Neural cell (in vitro differentiated cells): ENCODE results near the gene MICAL2. TPM values are rescaled to one million over a fixed set of nuclear protein-coding genes. Genes with fewer than 3 reads are reported as not detected.

Source experiments
- H2AFZ ChIP-seq: fragments of 200-600, 300-800 bp; sonication (generic), shearing (Covaris generic); 2 replicates; pipeline ENCODE4 v1.6.0; 2014; ENCODE audit warnings: low read depth, mild to moderate bottlenecking, antibody characterized with exemption, low read length, moderate library complexity
- H3F3A ChIP-seq: fragments of 200-600 bp; shearing (Covaris generic); 2 replicates; pipeline ENCODE4 v1.6.1; 2016; ENCODE audit warnings: mild to moderate bottlenecking, moderate library complexity, mixed read lengths, antibody characterized with exemption, low read length; ENCODE audit not compliant: insufficient read depth, poor library complexity, severe bottlenecking
- H3K27ac ChIP-seq: fragments of 200-600, 300-800 bp; sonication (generic), shearing (Covaris generic); 2 replicates; pipeline ENCODE4 v1.5.1; 2014; ENCODE audit warnings: mild to moderate bottlenecking, low read length, moderate library complexity
- H3K27me3 ChIP-seq: fragments of 300-800, 200-600 bp; sonication (generic), shearing (Covaris generic); 2 replicates; pipeline ENCODE4 v1.6.0; 2014; ENCODE audit warnings: mild to moderate bottlenecking, low read depth, low read length, moderate library complexity; ENCODE audit not compliant: insufficient read depth
- H3K36me3 ChIP-seq: fragments of 300-800, 200-600 bp; sonication (generic), shearing (Covaris generic); 2 replicates; pipeline ENCODE4 v1.5.1; 2014; ENCODE audit warnings: mild to moderate bottlenecking, antibody characterized with exemption, low read length, moderate library complexity; ENCODE audit not compliant: insufficient read depth
- H3K4me2 ChIP-seq: fragments of 300-800, 200-600 bp; sonication (generic), shearing (Covaris generic); 2 replicates; pipeline ENCODE4 v1.6.0; 2014; ENCODE audit warnings: mild to moderate bottlenecking, low read length
- H3K4me3 ChIP-seq: fragments of 300-800, 200-600 bp; sonication (generic), shearing (Covaris generic); 2 replicates; pipeline ENCODE4 v1.5.1; 2014; ENCODE audit warnings: mild to moderate bottlenecking, low read length, moderate library complexity
- H3K79me2 ChIP-seq: fragments of 200-600 bp; shearing (Covaris generic); replicated peaks from 2 replicates; pipeline ENCODE4 v1.6.0; 2014; ENCODE audit warnings: mild to moderate bottlenecking, low read length, moderate library complexity; ENCODE audit not compliant: insufficient read depth
- H3K9ac ChIP-seq: fragments of 300-800, 200-600 bp; sonication (generic), shearing (Covaris generic); 2 replicates; pipeline ENCODE4 v1.6.1; 2016; ENCODE audit warnings: mild to moderate bottlenecking, low read length, mixed read lengths
- H3K9me2 ChIP-seq: fragments of 200-600 bp; shearing (Covaris generic); 2 replicates; pipeline ENCODE4 v1.6.1; 2016; ENCODE audit warnings: mild to moderate bottlenecking, low read length, mixed read lengths; ENCODE audit not compliant: insufficient read depth
- H3K9me3 ChIP-seq: fragments of 200-600, 300-800 bp; sonication (generic), shearing (Covaris generic); 2 replicates; pipeline ENCODE4 v1.6.1; 2016; ENCODE audit warnings: mild to moderate bottlenecking, mixed run types, low read length, moderate library complexity, mixed read lengths
- H4K20me1 ChIP-seq: fragments of 200-600 bp; shearing (Covaris generic); 2 replicates; pipeline ENCODE4 v1.6.1; 2016; ENCODE audit warnings: mild to moderate bottlenecking, mixed run types; ENCODE audit not compliant: insufficient read depth
- CTCF ChIP-seq: fragments of 450-650 bp; IDR thresholded peaks from 2 replicates; pipeline ENCODE4 v1.5.1; 2014; ENCODE audit warnings: antibody characterized with exemption, mild to moderate bottlenecking, moderate library complexity; ENCODE audit not compliant: poor library complexity, severe bottlenecking
- EP300 ChIP-seq: fragments of 450-650 bp; conservative IDR thresholded peaks from 2 replicates; pipeline ENCODE4 v1.6.1; 2014; ENCODE audit warnings: antibody characterized with exemption, mild to moderate bottlenecking, moderate library complexity; ENCODE audit not compliant: poor library complexity, severe bottlenecking
- EZH2 ChIP-seq: fragments of 200-600, 300-800 bp; shearing (Covaris generic), sonication (generic); IDR thresholded peaks from 2 replicates; pipeline ENCODE4 v1.6.1; 2014; ENCODE audit warnings: antibody characterized with exemption, low read length, borderline replicate concordance, mild to moderate bottlenecking; ENCODE audit not compliant: insufficient read depth, poor library complexity, severe bottlenecking
- MXI1 ChIP-seq: fragments of 450-650 bp; conservative IDR thresholded peaks from 2 replicates; pipeline ENCODE4 v1.6.1; 2014; ENCODE audit warnings: antibody characterized with exemption, mild to moderate bottlenecking; ENCODE audit not compliant: poor library complexity, severe bottlenecking
- POLR2AphosphoS5 ChIP-seq: IDR thresholded peaks from 2 replicates; pipeline ENCODE4 v1.6.1; 2012
- RAD21 ChIP-seq: fragments of 450-650 bp; conservative IDR thresholded peaks from 2 replicates; pipeline ENCODE4 v1.6.1; 2014; ENCODE audit warnings: antibody characterized with exemption, mild to moderate bottlenecking, moderate library complexity
- REST ChIP-seq: IDR thresholded peaks from 2 replicates; pipeline ENCODE4 v1.6.1; 2012; ENCODE audit warnings: borderline replicate concordance
- SMC3 ChIP-seq: fragments of 450-650 bp; conservative IDR thresholded peaks from 2 replicates; pipeline ENCODE4 v1.6.1; 2014; ENCODE audit warnings: antibody characterized with exemption, mild to moderate bottlenecking, moderate library complexity; ENCODE audit not compliant: poor library complexity
- TAF1 ChIP-seq: IDR thresholded peaks from 2 replicates; pipeline ENCODE4 v1.6.1; 2012; ENCODE audit warnings: low read depth
- polyA plus RNA-seq: library from polyadenylated mRNA; depleted of rRNA; stranded (reverse); fragments of >200 nt; gene quantifications from 2 replicates; pipeline ENCODE4 v1.2.3, GENCODE V29; 2014

MICAL2 gene
- polyA plus RNA-seq, 1 donor from 2014 or later: 2.2 TPM

- no peak overlapping the region for H2AFZ ChIP-seq
- H3K9ac ChIP-seq: no peak overlapping the region
- H3K27me3 ChIP-seq: no peaks in the 10 kb centered on the region
- no peaks in the 10 kb centered on the region for H3K9me2 ChIP-seq
- H3K27ac ChIP-seq: no peak overlapping the region
- H3K4me2 ChIP-seq: no peak overlapping the region
- H3K79me2 ChIP-seq: no peaks in the 10 kb centered on the region
- no peaks in the 10 kb centered on the region for H4K20me1 ChIP-seq
- peaks cover 8% of the 10 kb centered on the region for H3F3A ChIP-seq
- H3K9me3 ChIP-seq: no peaks in the 10 kb centered on the region
- TF ChIP-seq TAF1: no peak
- TF ChIP-seq RAD21: no peak
- no peak for TF ChIP-seq SMC3
- no peak for TF ChIP-seq EP300
- TF ChIP-seq CTCF: no peak
- TF ChIP-seq MXI1: no peak
- TF ChIP-seq POLR2AphosphoS5: no peak
- no peak for TF ChIP-seq EZH2
- no peak for TF ChIP-seq REST
- no peak overlapping the region for H3K4me3 ChIP-seq
- H3K36me3 ChIP-seq: no peaks in the 10 kb centered on the region
Observed at GRCh38 chr11:12071574-12071973, 38.8 kb upstream of the MICAL2 start.

DNA sequence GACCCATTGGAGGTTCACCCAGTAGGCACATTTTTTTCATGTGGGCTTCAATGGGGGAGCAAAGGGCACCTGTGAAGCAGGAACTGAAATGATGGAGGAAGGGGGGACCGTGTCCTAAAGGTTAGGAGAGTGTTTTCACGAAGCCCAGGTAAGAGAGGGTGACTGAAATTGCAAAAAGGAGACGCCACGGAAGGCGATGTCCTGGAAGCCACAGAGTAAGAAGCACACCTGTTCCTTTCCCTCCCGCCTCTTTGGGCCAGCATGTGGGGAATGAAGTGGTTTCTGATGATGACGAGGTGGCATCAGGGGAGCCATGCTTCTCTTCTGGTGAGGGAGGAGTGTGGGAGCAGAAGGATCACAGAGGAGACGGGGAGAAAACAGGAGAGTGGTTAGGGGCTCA, 37.0 kb upstream of the MICAL2 start:
- Histone ChIP-seq H3F3A (no peaks in the 10 kb centered on the region), H3K9me3 (no peaks in the 10 kb centered on the region), H3K9me2 (no peaks in the 10 kb centered on the region), H4K20me1 (no peaks in the 10 kb centered on the region), H3K36me3 (no peaks in the 10 kb centered on the region), H3K9ac (no peak overlapping the region), H3K4me3 (no peak overlapping the region), H2AFZ (no peak overlapping the region), H3K4me2 (no peak overlapping the region), H3K27ac (no peak overlapping the region), H3K27me3 (no peaks in the 10 kb centered on the region), H3K79me2 (no peaks in the 10 kb centered on the region)
- TF ChIP-seq TAF1: no peak
- TF ChIP-seq EP300: no peak
- no peak for TF ChIP-seq POLR2AphosphoS5
- TF ChIP-seq CTCF: no peak
- no peak for TF ChIP-seq SMC3
- no peak for TF ChIP-seq MXI1
- no peak for TF ChIP-seq RAD21
- TF ChIP-seq REST: no peak
- TF ChIP-seq EZH2: no peak
